Stimulated activated CD4-positive, alpha-beta T cell treated with anti-CD3 and anti-CD28 coated beads, Interleukin-15, amount 100 ng/mL, for 24 hours (primary cell): ENCODE results near the gene SPA17.

Experiments
- DNase-seq: peaks from one replicate; pipeline ENCODE4 v3.0.0-alpha.2; 2020

Gene SPA17

GRCh38 chr11:124673333-124674167 lies at the start of gene SPA17, which contains the start of gene SIAE:
TSS of gene SPA17 (plus strand) at chr11:124673904. CDS start at chr11:124675265, 1,361 bp downstream.
TSS of gene SIAE (minus strand) at chr11:124673739. CDS start at chr11:124673708, 31 bp downstream.
- peak; percentile 94 for DNase-seq

- DNase-seq, result no peak
Measured at GRCh38 chr11:124625504-124626168, 48.1 kb upstream of the SPA17 start.

GRCh38 chr11:124627546-124627945 lies 46.2 kb upstream of the SPA17 start:
- no peak for DNase-seq

- no peak for DNase-seq
Measured at GRCh38 chr11:124629961-124630360, 43.7 kb upstream of the SPA17 start.

- no peak for DNase-seq
Measured at GRCh38 chr11:124633355-124633754, 40.3 kb upstream of the SPA17 start.

GRCh38 chr11:124635932-124636331 lies 37.8 kb upstream of the SPA17 start:
- no peak for DNase-seq

GRCh38 chr11:124638500-124638899 lies 35.2 kb upstream of the SPA17 start:
- no peak for DNase-seq

GRCh38 chr11:124639186-124639585 lies 34.5 kb upstream of the SPA17 start:
- no peak for DNase-seq

- DNase-seq, result no peak
Measured at GRCh38 chr11:124640666-124641065, 33.0 kb upstream of the SPA17 start.

GRCh38 chr11:124642628-124643027 lies 31.1 kb upstream of the SPA17 start:
- no peak for DNase-seq

- DNase-seq, result no peak
Measured at GRCh38 chr11:124643042-124643604, 30.6 kb upstream of the SPA17 start.

GRCh38 chr11:124643605-124644425 lies 29.9 kb upstream of the SPA17 start:
- no peak for DNase-seq

GRCh38 chr11:124644426-124645280 lies 29.1 kb upstream of the SPA17 start:
- peak; percentile 31 for DNase-seq

GRCh38 chr11:124646148-124646547 lies 27.6 kb upstream of the SPA17 start:
- no peak for DNase-seq

- no peak for DNase-seq
Measured at GRCh38 chr11:124648610-124649009, 25.1 kb upstream of the SPA17 start.

- DNase-seq, result no peak
Measured at GRCh38 chr11:124656774-124657630, 16.7 kb upstream of the SPA17 start.

GRCh38 chr11:124657904-124658303 lies 15.8 kb upstream of the SPA17 start:
- no peak for DNase-seq

GRCh38 chr11:124658501-124658900 lies 15.2 kb upstream of the SPA17 start:
- DNase-seq, result no peak

- no peak for DNase-seq
Measured at GRCh38 chr11:124658986-124659385, 14.7 kb upstream of the SPA17 start.

- no peak for DNase-seq
Measured at GRCh38 chr11:124661553-124661952, 12.2 kb upstream of the SPA17 start.

- DNase-seq, result no peak
Measured at GRCh38 chr11:124662106-124662505, 11.6 kb upstream of the SPA17 start.
